ENCODE results near the gene SFXN1. TPM values are rescaled to one million over a fixed set of nuclear protein-coding genes. Genes with fewer than 3 reads are reported as not detected.

The SFXN1 gene
- total and polyA plus RNA-seq, 2 donors from 2014 or later, result 33.4 to 35.4 TPM

- no peak for FAIRE-seq
- intact Hi-C loops (cut with DNase I), result no loop called here
Measured at GRCh38 chr5:175575301-175575700, 96.9 kb downstream of the SFXN1 start.

GRCh38 chr5:175576096-175576495 is 97.7 kb downstream of the SFXN1 start:
- FAIRE-seq (no peak), DNase-seq (no peak)
- no peaks in the 10 kb centered on the region for H3K4me1 ChIP-seq (ENCODE audit: control insufficient read depth in 2 of 3, insufficient read depth in 2 of 3, low read depth in 1 of 3, low read length in 3 of 3)
- H3K4me3 ChIP-seq (ENCODE audit: low read length in 3 of 3), result no peak overlapping the region
- no peaks in the 10 kb centered on the region for H3K27me3 ChIP-seq (ENCODE audit: control insufficient read depth, insufficient read depth, low read length)
- intact Hi-C loops (cut with DNase I), result no loop called here
- H3K36me3 ChIP-seq (ENCODE audit: control insufficient read depth in 2 of 3, insufficient read depth in 3 of 3, low read length in 3 of 3), result no peaks in the 10 kb centered on the region
- no peaks in the 10 kb centered on the region for H3K9me3 ChIP-seq (ENCODE audit: control insufficient read depth in 2 of 3, insufficient read depth in 1 of 3, low read length in 3 of 3)
- no peak for TF ChIP-seq CTCF (IDR thresholded peaks at IDR 0.05; ENCODE audit: borderline replicate concordance, extremely low read depth, insufficient read depth)
- no peak overlapping the region for H3K9ac ChIP-seq (ENCODE audit: low read length in 3 of 3)
- no peak overlapping the region for H3K27ac ChIP-seq (ENCODE audit: low read depth in 2 of 2, low read length in 2 of 2)

More at GRCh38 chr5:175575301-175575700, 96.9 kb downstream of the SFXN1 start:
- H3K4me3 ChIP-seq (ENCODE audit: low read length in 3 of 3), result no peak overlapping the region
- DNase-seq, result no peak
- H3K27ac ChIP-seq (ENCODE audit: low read depth in 2 of 2, low read length in 2 of 2), result no peak overlapping the region
- no peak for TF ChIP-seq CTCF (IDR thresholded peaks at IDR 0.05; ENCODE audit: borderline replicate concordance, extremely low read depth, insufficient read depth)
- no peaks in the 10 kb centered on the region for H3K4me1 ChIP-seq (ENCODE audit: control insufficient read depth in 2 of 3, insufficient read depth in 2 of 3, low read depth in 1 of 3, low read length in 3 of 3)
- H3K36me3 ChIP-seq (ENCODE audit: control insufficient read depth in 2 of 3, insufficient read depth in 3 of 3, low read length in 3 of 3), result no peaks in the 10 kb centered on the region
- no peak overlapping the region for H3K9ac ChIP-seq (ENCODE audit: low read length in 3 of 3)
- no peaks in the 10 kb centered on the region for H3K9me3 ChIP-seq (ENCODE audit: control insufficient read depth in 2 of 3, insufficient read depth in 1 of 3, low read length in 3 of 3)
- no peaks in the 10 kb centered on the region for H3K27me3 ChIP-seq (ENCODE audit: control insufficient read depth, insufficient read depth, low read length)

- no peak for DNase-seq
- H3K9me3 ChIP-seq (ENCODE audit: control insufficient read depth in 2 of 3, insufficient read depth in 1 of 3, low read length in 3 of 3), result no peaks in the 10 kb centered on the region
- H3K27ac ChIP-seq (ENCODE audit: low read depth in 2 of 2, low read length in 2 of 2), result no peak overlapping the region
- no peak for TF ChIP-seq CTCF (IDR thresholded peaks at IDR 0.05; ENCODE audit: borderline replicate concordance, extremely low read depth, insufficient read depth)
- H3K4me1 ChIP-seq (ENCODE audit: control insufficient read depth in 2 of 3, insufficient read depth in 2 of 3, low read depth in 1 of 3, low read length in 3 of 3), result no peaks in the 10 kb centered on the region
- no peaks in the 10 kb centered on the region for H3K36me3 ChIP-seq (ENCODE audit: control insufficient read depth in 2 of 3, insufficient read depth in 3 of 3, low read length in 3 of 3)
- H3K27me3 ChIP-seq (ENCODE audit: control insufficient read depth, insufficient read depth, low read length), result no peaks in the 10 kb centered on the region
- no peak for FAIRE-seq
- intact Hi-C loops (cut with DNase I), result no loop called here
- H3K4me3 ChIP-seq (ENCODE audit: low read length in 3 of 3), result no peak overlapping the region
- no peak overlapping the region for H3K9ac ChIP-seq (ENCODE audit: low read length in 3 of 3)
Measured at GRCh38 chr5:175576591-175576990, 98.2 kb downstream of the SFXN1 start.

Other genes with a start within 250 kb of the SFXN1 start
- 0.25 TPM for gene DRD1, start 34.4 kb upstream of the SFXN1 start, total RNA-seq
- 0.28 TPM for gene DRD1, start 34.4 kb upstream of the SFXN1 start, polyA plus RNA-seq (ENCODE audit: insufficient read depth, low read depth, low replicate concordance)
- 10.6 TPM for gene HRH2, start 179.5 kb downstream of the SFXN1 start, total RNA-seq
- gene HRH2, start 179.5 kb downstream of the SFXN1 start, polyA plus RNA-seq (ENCODE audit: insufficient read depth, low read depth, low replicate concordance), result 1.9 TPM